Measurements from ENCODE around the gene BCL2L11.
A peak's percentile ranks its signal among the peaks of the same experiment; 100 is the strongest.

The BCL2L11 gene

GRCh38 chr2:111198701-111199100 is 78.0 kb downstream of the BCL2L11 start:
- no peak for DNase-seq

- no peak for DNase-seq
Measured at GRCh38 chr2:111199840-111200239, 79.1 kb downstream of the BCL2L11 start.

GRCh38 chr2:111200333-111200881 is 79.7 kb downstream of the BCL2L11 start:
- no peak for DNase-seq

DNA sequence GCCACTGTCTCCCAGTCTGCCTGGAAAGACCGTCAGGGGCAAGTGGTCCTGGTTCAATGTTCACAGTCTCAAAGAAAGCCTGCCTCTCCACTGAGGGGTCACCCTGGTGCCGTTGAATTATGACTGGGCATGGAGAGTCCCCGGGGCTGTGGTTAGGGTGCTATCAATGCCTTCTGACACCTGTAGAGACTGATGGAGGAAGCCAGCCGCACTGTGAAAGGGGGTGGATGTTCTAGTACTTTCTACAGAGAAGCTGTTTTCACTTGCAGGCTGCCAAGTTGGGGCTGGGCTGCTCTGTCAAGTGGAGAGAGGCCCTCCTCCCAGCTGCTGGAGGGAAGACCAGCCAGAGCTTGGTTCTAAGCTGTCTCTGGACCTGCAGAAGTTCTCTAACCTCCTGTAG is 80.5 kb downstream of the BCL2L11 start:
- DNase-seq, result no peak

GRCh38 chr2:111202266-111203040 is 81.7 kb downstream of the BCL2L11 start:
- DNase-seq, result peak; percentile 46

DNA sequence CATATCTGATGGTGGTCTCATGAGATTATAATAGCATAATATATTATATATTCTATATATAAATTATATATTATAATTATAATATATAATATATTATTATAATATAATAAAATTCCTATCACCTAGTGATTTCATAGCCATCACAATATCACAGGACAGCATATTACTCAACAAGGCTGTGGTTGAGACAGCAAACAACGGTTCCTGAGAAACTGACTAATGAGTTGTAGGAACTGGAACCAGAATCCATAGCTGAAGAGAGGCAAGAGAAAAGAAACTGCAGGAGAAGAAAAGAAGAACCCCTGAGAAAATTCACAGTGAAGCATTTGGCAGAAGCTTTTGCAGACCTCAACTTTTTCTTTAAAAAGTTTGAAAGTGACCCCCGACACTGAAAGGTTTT is 84.0 kb downstream of the BCL2L11 start:
- DNase-seq, result no peak

DNA sequence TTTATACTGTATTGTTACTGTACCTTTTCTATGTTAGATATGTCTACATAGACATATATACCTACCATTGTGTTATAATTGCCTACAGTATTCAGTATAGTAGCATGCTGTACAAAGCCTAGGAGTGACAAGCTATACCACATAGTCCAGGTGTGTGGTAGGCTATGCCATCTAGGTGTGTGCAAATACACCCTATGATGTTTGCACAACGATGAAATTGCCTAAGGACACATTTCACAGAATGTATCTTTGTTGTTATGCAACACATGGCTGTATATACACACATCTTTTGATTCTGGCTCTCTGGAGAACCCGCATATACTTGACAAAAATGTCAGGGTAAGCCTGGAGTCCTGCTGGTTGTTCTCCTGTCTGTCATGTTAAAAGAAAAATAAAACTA is 85.1 kb downstream of the BCL2L11 start:
- no peak for DNase-seq

DNA sequence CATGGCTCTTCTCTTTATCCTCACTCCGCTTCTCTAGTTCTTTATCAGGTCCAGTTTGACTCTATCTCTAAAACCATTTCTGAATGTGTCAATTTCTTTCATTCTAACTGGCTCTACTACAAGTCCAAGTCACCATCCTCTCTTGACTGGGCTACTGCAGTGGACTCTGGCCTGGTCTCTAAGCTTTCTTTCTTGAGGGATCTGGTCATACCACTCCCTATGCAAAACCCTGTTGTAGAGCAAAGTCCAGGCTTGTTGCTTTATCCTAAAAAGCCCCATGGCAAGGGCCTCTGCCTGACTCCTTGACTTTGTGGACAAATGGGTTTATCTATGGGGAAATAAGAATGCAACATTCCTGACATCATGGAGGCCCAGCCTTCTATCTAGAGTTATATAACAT is 87.1 kb downstream of the BCL2L11 start:
- DNase-seq, result no peak

DNA sequence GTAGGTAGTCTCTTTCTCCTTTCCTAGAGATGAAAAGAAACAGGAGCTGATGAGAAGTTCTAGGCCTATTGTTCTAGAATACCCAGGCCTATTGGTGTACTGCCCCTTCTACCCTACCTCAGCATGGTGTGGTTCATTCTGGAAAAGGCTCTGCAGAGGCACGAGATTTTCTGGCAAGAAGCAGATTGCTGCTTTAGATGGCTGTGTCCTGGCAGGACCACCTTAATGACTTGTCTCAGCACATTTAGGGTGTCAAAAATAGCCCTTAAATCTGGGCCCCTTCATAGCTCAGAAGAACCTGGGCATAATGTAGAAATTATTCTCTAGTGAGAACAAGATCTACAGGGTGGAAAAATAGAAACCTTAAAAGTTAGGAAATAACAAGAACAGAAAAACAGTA is 87.9 kb downstream of the BCL2L11 start:
- no peak for DNase-seq

GRCh38 chr2:111209045-111209514 is 88.4 kb downstream of the BCL2L11 start:
- no peak for DNase-seq

DNA sequence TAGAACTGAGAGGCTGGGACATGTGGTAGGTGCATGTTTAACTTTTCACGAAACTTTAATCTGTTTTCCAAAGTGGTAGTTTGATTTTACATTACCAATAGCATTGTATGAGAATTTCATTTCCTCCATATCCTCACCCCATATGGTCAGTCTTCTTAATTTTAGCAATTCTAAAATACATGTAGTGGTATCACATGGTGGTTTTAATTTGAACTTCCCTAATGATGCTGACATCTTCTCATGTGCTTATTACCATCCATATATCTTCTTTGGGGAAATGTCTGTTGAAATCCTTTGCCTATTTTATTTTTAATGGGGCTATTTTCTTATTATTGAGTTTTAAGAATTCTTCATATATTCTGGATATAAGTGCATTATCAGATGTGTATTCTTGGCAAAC is 89.3 kb downstream of the BCL2L11 start:
- DNase-seq, result no peak

GRCh38 chr2:111213877-111214276 is 93.2 kb downstream of the BCL2L11 start:
- no peak for DNase-seq

DNA sequence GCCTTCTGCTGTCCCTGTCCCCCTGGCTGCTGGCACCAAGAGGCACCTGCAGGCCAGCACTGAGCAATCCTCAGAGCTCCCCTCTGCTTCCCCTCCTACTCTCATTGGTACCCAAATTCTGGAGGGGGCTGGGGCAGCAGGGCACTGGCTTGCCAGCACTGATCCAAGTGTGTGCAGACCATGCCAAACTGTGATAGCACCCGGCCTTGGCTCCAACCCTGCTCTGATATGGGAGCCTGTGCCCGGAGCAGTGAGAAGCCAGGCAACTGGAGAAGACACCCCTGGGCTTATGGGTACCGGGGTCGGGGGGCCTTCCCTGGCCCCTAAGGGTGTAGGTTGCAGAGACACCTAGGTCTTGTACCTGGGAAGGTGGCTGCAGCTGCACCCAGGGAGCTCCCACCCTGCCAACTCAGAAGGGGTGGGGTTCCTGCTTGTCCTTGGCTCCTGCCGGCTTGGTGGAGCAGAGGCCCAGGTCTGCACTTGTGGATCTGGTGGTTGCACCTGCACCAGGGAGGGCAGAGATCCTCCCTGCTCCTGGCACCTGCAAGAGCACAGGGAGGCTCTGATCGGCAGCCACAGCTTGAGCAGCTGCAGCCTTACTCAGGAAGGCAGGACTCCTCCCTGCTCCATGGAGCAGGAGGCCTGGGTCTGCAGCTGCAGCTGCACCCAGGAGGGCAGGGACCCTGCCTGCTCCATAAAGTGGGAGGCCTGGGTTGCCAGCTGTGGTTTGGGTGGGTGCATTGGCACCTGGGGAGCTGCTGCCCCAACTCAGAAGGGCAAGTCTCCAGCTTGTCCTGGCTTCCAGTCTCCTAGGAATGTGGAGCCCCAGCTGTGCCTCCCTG is 96.3 kb downstream of the BCL2L11 start:
- no peak for DNase-seq
